GM21529 (cell line): ENCODE data around the gene ARID4A.
"Not testable (repeated sequence)": the region's sequence is repeated elsewhere in the genome, so short reads cannot be mapped to it uniquely, and the experiment has no call there.

Source experiments
- ATAC-seq: cut with Tn5 transposase; IDR thresholded peaks from one replicate; pipeline ENCODE4 v1.9.1; 2021; ENCODE audit not compliant: unreplicated experiment

ARID4A gene, protein sequence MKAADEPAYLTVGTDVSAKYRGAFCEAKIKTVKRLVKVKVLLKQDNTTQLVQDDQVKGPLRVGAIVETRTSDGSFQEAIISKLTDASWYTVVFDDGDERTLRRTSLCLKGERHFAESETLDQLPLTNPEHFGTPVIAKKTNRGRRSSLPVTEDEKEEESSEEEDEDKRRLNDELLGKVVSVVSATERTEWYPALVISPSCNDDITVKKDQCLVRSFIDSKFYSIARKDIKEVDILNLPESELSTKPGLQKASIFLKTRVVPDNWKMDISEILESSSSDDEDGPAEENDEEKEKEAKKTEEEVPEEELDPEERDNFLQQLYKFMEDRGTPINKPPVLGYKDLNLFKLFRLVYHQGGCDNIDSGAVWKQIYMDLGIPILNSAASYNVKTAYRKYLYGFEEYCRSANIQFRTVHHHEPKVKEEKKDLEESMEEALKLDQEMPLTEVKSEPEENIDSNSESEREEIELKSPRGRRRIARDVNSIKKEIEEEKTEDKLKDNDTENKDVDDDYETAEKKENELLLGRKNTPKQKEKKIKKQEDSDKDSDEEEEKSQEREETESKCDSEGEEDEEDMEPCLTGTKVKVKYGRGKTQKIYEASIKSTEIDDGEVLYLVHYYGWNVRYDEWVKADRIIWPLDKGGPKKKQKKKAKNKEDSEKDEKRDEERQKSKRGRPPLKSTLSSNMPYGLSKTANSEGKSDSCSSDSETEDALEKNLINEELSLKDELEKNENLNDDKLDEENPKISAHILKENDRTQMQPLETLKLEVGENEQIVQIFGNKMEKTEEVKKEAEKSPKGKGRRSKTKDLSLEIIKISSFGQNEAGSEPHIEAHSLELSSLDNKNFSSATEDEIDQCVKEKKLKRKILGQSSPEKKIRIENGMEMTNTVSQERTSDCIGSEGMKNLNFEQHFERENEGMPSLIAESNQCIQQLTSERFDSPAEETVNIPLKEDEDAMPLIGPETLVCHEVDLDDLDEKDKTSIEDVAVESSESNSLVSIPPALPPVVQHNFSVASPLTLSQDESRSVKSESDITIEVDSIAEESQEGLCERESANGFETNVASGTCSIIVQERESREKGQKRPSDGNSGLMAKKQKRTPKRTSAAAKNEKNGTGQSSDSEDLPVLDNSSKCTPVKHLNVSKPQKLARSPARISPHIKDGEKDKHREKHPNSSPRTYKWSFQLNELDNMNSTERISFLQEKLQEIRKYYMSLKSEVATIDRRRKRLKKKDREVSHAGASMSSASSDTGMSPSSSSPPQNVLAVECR

DNA sequence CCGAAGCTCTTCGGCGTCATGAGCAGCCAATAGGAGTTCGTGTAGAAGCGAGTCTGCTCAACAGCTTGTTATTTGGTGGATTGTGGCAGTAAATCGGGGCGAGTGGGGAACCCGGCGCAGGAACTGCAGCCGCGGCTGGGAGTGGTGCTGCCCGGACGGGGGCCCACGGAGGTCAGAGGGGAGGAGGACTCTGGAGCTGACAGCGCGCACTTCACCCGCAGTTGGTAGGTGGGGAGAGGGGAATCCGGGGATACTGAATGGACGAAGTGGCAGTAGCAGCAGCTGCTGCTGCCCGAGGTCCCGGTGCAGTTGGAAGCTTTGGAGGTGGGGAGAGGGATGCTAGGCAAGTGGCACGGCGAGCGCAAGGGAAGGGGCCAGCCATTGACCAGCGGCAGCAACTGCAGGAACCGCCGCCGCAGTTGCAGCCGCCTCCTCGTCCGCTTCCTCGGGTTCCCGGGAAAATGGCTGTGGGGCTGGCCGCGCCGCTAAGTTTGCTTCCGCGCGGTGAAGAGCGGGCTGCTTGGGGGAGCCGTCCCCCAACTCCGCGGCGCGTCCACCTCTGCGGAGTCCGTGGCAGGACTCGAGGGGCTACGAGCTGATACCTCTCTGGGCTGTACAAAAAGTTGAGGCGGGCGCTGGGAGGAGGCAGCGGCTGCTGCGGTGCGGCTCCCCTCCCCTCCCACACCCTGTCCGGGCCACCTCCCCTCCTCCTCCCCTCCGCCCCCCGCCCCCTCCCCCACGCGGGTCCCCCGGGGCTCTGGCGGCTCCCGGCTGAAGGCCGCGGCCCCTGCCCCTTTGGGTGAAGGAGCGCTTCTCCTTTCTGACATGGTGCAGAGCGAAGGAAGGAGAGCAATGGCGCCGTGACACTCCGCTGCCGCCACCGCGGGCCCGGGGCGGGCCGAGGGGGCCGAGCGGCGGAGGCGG is at the start of gene ARID4A:
Gene ARID4A (plus strand): TSS at position 79 of the 924 bp plus-strand sequence. CDS start 1,300 bp downstream, outside the sequence.
- peak; percentile 10 for ATAC-seq

DNA sequence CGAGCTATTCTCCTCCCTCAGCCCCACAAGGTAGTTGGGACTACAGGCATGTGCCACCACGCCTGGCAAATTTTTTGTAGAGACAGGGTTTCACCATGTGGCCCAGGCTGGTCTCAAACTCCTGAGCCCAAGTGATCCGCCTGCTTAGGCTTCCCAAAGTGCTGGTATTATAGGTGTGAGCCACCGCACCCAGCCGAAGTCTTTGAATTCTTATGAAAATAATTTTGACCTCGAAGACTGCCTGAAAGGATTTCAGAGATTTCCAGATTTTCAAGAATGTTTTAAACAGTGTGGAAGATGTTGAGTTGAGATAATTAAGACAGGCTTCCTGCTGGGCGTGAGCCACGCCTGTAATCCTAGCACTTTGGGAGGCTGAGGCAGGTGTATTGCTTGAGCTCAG is 48.7 kb upstream of the ARID4A start:
- no peak for ATAC-seq

DNA sequence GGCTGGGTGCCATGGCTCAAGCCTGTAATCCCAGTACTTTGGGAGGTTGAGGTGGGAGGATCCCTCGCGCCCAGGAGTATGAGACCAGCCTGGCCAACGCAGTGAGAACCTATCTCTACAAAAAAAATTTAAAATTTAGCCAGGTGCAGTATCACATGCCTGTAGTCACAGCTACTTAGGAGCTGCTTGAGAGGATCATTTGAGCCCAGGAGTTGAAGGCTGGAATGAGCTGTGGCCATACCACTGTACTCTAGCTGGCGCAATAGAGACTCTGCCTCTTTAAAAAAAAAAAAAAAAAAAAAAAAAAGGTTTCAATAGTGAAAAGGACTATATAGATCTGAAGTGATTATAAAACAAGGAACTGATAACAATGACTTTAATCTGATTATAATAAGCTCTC is 40.2 kb upstream of the ARID4A start:
- ATAC-seq, result no peak

DNA sequence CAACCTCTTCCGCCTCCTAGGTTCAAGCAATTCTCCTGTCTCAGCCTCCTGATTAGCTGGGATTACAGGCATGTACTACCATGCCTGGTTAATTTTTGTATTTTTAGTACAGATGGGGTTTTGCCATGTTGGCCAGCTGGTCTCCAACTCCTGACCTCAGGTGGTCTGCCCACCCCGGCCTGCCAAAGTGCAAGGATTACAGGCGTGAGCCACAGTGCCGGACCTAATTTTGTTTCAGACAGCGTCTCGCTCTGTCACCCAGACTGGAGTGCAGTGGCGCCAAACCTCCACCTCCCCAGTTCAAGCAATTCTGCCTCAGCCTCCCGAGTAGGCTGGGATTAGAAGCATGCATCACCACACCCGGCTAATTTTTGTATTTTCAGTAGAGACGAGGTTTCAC is 36.4 kb upstream of the ARID4A start:
- not testable (repeated sequence) for ATAC-seq

DNA sequence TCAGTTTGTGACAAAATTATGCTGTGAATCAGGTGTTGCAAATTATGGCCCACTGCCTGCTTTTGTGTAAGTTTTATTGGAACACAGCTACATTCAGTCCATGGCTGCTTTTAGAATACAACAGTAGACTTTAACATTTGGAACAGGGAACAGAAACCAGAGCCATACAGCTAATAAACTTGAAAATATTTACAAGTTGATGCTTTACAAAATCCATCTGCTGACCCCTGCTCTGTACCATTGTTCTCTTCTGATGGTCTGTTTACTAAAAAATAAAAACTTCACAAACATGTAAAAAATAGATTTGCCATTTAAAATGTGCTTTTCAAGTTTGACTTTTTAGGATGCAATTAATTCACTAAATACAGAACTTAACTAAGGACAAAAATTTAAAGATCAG is 33.0 kb upstream of the ARID4A start:
- ATAC-seq, result no peak

DNA sequence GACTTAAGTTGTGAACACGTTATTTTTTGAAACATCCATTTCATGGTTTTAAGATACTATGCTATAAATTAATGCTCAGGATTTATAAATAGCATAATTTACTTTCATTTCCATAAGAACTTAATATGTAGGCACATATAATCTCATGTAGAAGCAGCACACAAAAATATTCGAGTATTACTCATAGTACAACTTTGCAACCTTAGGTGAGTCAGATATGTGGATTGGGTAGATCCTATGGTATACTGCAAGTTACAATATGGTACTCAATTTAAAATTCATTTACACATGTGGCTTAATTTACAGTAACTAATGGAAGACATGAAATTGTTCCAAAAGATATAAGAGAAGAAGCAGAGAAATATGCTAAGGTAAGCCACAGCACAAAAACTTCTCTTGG is 27.7 kb upstream of the ARID4A start:
- ATAC-seq, result no peak

DNA sequence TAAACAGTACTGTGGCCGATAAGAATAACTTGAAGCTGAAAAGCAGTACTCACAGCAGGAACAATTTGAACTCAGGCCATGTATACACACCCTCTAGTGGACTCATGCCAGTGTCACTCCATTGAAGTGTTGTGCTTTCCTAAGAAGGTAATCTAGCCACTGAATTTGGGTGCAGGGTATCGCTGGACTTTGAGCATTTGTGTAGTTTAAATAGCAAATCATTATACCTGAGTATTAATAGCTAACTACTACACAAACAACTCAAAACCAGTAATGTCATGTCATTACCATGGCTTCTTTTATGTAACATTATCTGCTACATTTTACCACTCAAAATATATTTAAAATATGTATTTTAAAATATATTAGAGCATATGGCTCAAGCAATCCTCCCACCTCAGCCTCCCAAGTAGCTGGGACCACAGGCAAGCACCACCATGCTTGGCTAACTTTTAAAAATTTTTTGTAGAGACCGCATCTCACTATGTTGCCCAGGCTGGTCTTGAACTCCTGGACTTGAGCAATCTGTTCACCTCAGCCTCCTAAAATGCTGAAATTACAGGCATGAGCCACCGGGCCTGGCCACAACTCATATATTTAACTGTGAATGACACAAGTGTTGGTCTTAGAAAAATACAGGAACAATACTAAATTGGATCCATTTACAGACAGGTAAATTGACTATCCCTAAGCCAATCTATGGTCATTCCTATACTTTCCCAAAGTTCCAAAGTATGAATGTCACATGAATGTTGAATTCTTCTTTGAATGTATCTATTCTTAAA is 25.6 kb upstream of the ARID4A start:
- ATAC-seq, result no peak

DNA sequence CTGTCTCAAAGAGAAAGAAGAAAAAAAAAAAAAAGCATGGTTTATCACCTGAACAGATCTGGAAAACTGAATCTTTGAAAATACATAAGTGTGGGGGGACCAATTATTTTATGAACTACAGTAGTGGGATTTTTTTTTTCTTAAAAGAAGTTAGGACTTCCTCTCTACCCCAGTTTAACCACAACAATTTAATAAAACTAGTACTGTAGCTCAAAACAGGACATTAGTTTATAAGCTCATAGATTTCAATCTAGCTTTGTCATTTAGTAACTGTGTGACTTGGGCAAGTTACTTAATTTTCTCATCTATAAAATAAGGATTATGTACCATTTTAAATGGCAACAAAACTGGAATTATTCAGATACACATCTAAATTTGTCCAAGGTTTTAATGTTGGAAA is 23.5 kb upstream of the ARID4A start:
- no peak for ATAC-seq

DNA sequence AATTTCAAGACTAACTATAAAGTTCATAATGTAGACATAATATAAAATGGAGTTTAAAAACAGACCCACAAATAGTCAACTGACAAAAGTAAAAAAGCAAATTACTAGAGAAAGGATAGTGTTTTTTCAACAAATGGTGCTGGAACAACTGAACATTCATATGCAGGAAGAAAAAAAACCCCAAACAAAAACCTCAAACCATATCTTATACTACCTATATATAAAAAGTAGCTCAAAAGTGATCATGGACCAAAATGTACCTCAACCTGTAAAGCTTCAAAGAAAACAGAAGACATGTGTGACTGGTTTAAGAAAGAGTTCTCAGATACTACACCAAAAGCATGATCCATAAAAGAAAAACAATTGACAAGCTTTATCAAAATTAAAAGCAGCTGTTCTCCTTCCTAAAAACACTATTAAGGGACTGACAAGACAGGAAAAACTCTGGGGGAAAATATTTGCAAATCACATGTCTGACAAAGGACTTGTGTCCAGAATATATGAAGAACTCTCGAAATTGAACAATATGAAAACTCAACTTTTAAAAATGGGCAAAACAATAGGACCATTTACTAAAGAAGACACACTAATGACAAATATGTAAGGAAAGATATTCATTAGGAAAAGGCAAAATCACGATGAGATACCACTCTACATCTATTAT is 22.7 kb upstream of the ARID4A start:
- no peak for ATAC-seq

DNA sequence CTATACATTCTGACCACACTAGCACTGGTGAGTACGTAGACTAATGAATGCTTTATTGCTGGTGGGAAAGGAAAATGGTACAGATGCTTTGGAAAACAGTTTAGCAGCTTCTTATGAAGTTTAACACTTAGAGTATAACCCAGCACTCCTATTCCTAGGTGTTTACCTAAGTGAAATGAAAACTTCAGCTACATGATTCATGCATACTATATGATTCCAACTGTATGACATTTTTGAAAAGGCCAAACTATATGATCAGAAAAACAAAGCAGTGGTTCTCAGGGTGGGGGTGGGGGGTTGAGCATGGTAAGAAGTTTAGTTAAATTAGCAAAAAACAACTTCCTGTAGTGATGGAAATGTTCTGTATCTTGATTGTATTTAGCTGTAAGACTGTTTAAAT is 22.1 kb upstream of the ARID4A start:
- no peak for ATAC-seq

DNA sequence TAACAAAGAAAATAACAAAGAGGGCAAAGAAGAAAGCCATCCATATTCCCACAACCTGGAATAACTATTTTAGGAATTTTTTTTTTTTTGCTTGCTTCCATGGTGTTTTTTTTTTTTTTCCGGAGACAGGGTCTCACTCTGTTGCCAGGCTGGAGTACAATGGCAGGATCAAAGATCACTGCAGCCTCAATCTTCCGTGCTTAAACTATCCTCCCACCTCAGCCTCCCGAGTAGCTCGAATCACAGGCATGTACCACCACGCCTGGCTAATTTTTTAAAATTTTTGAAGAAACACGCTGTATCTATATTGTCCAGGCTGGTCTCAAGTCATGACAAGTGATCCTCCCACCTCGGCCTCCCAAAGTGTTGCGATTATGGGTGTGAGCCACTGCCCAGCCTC is 20.2 kb upstream of the ARID4A start:
- no peak for ATAC-seq

DNA sequence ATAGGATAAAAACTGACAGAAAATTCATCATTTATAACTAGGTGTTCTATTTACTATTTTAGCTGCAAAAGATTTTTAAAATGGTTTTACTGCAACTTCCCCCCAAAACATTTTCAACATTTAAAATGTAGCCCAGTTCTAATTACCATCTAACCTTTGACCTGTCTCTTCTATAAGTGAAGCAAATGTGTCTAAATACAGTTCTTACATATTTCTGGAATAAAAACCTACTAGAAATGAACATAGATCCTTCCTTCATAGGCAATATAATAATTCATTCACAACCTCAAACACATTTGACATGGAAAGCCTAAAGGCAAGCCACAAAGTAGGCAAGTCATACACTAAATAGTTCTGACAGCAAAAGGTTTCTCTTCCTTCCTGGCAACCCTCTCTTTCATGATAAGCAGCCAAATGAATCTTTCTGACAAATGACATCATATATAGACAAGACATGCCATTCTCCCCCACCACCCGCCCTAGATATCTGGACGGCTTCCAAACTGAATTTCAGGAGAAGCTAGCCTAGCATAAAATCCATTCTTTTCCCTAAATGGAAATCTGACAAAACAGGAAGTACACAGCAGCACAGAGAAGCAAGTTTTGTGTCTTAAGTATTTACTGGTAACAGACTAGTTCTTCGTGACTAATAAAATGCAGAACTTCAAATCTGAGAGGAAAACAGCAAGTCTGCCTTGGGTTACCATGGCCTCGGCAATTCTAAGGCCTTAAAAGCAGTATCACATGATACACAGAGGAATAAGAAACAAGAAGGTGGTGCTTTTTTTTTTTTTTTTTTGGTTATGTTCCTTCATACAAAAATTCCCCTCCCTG is 17.2 kb upstream of the ARID4A start:
- peak; percentile 73 for ATAC-seq

DNA sequence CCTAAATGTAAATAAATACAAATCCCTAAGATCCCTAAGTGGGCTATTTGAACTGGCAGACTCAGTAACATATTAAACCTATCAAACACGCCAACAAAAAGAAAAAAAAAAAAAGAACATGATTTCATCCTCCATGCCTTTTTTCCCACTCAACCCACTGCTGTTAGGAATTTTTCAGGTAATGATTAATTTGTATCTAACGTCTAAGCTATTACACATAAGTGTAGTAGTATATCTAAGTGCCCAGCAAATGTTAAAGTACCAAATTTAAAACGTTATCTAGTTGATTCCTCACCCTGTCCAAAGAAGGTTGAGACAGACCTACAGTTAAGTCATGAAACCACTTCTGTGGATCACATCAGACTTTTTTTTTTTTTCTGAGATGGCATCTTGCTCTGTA is 16.4 kb upstream of the ARID4A start:
- no peak for ATAC-seq

DNA sequence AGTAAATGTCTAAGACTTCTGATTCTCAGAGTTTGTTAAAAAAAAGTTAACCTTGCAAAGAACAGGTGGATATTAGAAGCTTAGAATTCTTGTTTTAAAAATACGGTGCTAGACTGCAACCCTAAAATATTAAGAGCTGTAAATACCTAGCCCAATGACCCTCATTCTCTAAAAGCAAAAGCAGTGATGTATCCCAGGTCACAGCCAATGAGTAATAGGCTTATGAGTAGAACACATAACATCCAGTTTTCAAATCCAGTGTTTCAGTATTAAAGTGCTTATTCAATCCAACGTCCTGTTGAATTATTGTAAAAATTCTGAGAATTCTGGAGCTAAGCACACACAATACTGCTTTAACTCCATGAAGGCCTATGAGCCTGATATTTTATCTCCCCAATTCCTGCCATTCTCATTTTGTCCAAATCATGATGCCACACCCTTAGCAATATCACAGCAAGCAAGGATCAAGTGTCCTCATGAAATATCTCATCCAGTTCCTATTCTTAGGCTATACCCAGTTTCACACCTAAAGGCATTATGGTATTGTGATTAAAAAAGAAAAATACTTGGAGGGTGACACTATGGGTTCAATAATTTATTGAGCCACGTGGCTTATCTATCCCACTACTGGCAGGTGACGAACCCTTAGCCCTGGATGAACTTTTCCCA is 15.3 kb upstream of the ARID4A start:
- ATAC-seq, result no peak

DNA sequence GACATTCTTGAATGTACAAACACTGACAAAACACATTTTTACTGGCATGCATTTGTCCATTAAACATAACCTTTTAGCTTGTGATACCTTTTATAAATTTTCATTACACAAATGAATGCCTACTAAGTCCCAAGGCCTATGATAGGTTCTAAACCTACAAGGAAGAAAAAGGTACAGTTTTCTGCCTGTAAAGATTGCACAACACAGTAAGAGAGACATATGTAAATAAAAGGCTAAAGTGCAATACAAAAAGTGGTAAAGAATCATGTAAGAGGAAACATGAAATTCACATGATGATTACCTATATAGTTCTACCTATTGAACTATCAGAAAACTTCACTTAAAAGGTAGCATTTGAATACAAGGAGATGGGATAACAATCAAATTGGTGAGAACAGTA is 14.6 kb upstream of the ARID4A start:
- no peak for ATAC-seq

DNA sequence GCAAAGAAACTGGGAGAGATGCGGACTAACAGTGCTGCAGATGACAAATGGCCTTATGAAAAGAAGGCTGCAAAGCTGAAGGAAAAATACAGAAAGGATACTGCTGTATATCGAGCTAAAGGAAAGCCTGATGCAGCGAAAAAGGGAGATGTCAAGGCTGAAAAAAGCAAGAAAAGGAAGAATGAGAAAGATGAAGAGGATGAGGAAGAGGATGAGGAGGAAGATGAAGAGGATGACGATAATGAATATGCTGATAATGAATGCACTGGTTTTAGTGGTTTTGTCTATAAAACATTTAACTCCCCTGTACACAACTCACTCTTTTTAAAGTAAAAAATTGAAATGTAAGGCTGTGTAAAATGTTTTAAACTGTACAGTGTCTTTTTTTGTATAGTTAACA is 13.2 kb upstream of the ARID4A start:
- no peak for ATAC-seq

DNA sequence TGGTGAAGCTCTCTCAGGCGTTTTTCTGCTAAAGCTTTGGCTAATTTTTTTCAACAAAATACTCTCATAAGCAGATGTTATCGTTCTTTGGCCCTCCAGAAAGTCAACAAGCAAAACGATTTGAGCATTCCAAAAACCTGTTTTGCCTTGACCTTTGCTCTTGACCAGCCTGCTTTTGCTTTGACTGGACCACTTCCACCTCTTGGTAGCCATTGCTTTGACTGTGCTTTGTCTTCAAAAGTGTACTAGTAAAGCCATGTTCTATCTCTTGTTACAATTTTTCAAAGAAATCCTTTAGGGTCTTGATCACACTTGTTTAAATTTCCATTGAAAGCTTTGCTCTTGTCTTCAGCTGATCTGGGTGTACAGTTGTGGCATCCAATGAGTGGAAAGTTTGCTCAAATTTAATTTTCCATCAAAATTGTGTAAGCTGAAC is 10.7 kb upstream of the ARID4A start:
- no peak for ATAC-seq
